Stimulated activated naive CD8-positive, alpha-beta T cell treated with anti-CD3 and anti-CD28 coated beads, Interleukin-15, Interleukin-2, amounts not matched to agents 100 ng/mL and 50 ng/mL, for 24 hours (primary cell): ENCODE data around the gene LHFPL5.

Source experiments
- H3K27ac Mint-ChIP-seq: one replicate; pipeline ENCODE4 v1.8.0; 2021; ENCODE audit warnings: mild to moderate bottlenecking, mixed read lengths
- H3K27me3 Mint-ChIP-seq: one replicate; pipeline ENCODE4 v1.8.0; 2021; ENCODE audit warnings: mixed read lengths
- H3K36me3 Mint-ChIP-seq: one replicate; pipeline ENCODE4 v1.8.0; 2021; ENCODE audit warnings: low read depth, mixed read lengths
- H3K4me1 Mint-ChIP-seq: one replicate; pipeline ENCODE4 v1.8.0; 2021; ENCODE audit warnings: low read depth, mixed read lengths
- H3K4me3 Mint-ChIP-seq: one replicate; pipeline ENCODE4 v1.8.0; 2021; ENCODE audit warnings: mild to moderate bottlenecking, mixed read lengths
- H3K9me3 Mint-ChIP-seq: one replicate; pipeline ENCODE4 v1.8.0; 2021; ENCODE audit warnings: mixed read lengths

Gene LHFPL5

GRCh38 chr6:35810971-35811698, 6.0 kb downstream of the LHFPL5 start:
- H3K4me3 Mint-ChIP-seq = no peak overlapping the region
- no peaks in the 10 kb centered on the region for H3K4me1 Mint-ChIP-seq
- no peak overlapping the region for H3K27ac Mint-ChIP-seq
- no peaks in the 10 kb centered on the region for H3K9me3 Mint-ChIP-seq
- H3K27me3 Mint-ChIP-seq = peaks cover 14% of the 10 kb centered on the region
- no peaks in the 10 kb centered on the region for H3K36me3 Mint-ChIP-seq

- H3K27ac Mint-ChIP-seq = no peak overlapping the region
- no peaks in the 10 kb centered on the region for H3K36me3 Mint-ChIP-seq
- peaks cover 9% of the 10 kb centered on the region for H3K27me3 Mint-ChIP-seq
- no peaks in the 10 kb centered on the region for H3K4me1 Mint-ChIP-seq
- H3K4me3 Mint-ChIP-seq = no peak overlapping the region
- H3K9me3 Mint-ChIP-seq = no peaks in the 10 kb centered on the region
These were observed 6.5 kb downstream of the LHFPL5 start for GRCh38 chr6:35811699-35811995.

- no peaks in the 10 kb centered on the region for H3K36me3 Mint-ChIP-seq
- H3K9me3 Mint-ChIP-seq = no peaks in the 10 kb centered on the region
- H3K4me1 Mint-ChIP-seq = no peaks in the 10 kb centered on the region
- no peaks in the 10 kb centered on the region for H3K27me3 Mint-ChIP-seq
- H3K4me3 Mint-ChIP-seq = no peak overlapping the region
- H3K27ac Mint-ChIP-seq = no peak overlapping the region
These were observed 12.4 kb downstream of the LHFPL5 start for GRCh38 chr6:35817515-35817914.

DNA sequence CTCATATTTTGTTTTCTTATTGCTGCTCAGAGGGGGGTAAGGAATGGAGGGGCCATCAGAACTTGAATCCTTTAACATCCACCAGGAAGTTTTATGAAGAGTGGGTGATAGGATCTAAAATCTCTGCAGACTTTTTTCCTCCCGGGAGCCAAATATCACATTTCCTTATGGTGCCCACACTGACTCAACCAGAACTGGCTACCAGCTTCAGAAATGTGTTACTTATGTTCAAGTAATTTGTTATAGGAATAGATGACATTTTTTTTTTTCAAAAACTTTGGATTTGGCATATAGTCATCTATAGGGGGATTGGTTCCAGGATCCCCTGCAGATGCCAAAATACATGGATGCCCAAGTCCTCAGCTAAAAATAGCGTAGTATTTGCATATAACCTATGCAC, 18.4 kb downstream of the LHFPL5 start:
- H3K4me3 Mint-ChIP-seq = no peak overlapping the region
- H3K36me3 Mint-ChIP-seq = no peaks in the 10 kb centered on the region
- H3K9me3 Mint-ChIP-seq = no peaks in the 10 kb centered on the region

DNA sequence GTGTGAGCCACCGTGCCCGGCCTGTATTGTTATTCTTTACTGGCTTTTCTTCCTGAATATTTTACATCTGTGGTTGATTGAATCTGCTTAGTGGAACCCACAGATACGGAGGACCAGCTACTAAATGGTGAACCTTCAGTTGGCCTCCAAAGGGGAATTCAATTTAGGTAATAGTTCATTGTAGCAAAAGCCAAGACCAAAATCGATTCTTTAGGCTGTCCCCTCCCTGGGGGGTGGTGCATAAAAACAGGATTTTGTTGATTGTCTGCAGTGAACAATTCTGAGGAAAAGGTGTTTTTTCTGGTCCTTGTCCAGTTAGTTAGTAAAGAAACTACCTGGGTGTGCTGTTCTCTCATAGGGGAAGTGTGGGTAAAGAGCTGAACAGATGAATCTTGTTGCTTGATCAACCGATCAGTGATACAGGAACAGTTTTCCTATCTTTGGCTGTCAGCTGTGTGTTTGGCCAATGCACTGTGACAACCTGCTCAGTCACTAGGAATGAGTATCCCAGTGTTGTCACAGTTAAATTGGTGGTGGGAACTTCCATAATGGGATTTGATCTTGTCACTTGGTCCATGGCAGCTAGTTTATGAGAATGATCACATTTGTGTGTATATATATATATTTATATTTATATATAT, 19.5 kb downstream of the LHFPL5 start:
- no peaks in the 10 kb centered on the region for H3K36me3 Mint-ChIP-seq
- no peaks in the 10 kb centered on the region for H3K27me3 Mint-ChIP-seq
- no peak overlapping the region for H3K4me3 Mint-ChIP-seq
- H3K9me3 Mint-ChIP-seq = no peaks in the 10 kb centered on the region
- H3K27ac Mint-ChIP-seq = no peak overlapping the region
- no peaks in the 10 kb centered on the region for H3K4me1 Mint-ChIP-seq

More for the DNA sequence above, 18.4 kb downstream of the LHFPL5 start:
- Mint-ChIP-seq H3K27ac (no peak overlapping the region), H3K27me3 (no peaks in the 10 kb centered on the region), H3K4me1 (no peaks in the 10 kb centered on the region)

GRCh38 chr6:35829306-35829705, 24.2 kb downstream of the LHFPL5 start:
- Mint-ChIP-seq H3K9me3 (no peaks in the 10 kb centered on the region), H3K27me3 (no peaks in the 10 kb centered on the region), H3K36me3 (peaks cover 25% of the 10 kb centered on the region), H3K4me3 (no peak overlapping the region), H3K4me1 (no peaks in the 10 kb centered on the region), H3K27ac (no peak overlapping the region)

GRCh38 chr6:35831257-35832007, 26.3 kb downstream of the LHFPL5 start:
- H3K4me3 Mint-ChIP-seq = no peak overlapping the region
- no peak overlapping the region for H3K27ac Mint-ChIP-seq
- H3K4me1 Mint-ChIP-seq = no peaks in the 10 kb centered on the region
- peaks cover 46% of the 10 kb centered on the region for H3K36me3 Mint-ChIP-seq
- no peaks in the 10 kb centered on the region for H3K9me3 Mint-ChIP-seq
- H3K27me3 Mint-ChIP-seq = no peaks in the 10 kb centered on the region

- peaks cover 63% of the 10 kb centered on the region for H3K36me3 Mint-ChIP-seq
- no peaks in the 10 kb centered on the region for H3K4me1 Mint-ChIP-seq
- H3K9me3 Mint-ChIP-seq = no peaks in the 10 kb centered on the region
- H3K27ac Mint-ChIP-seq = no peak overlapping the region
- H3K4me3 Mint-ChIP-seq = no peak overlapping the region
- no peaks in the 10 kb centered on the region for H3K27me3 Mint-ChIP-seq
These were observed 28.4 kb downstream of the LHFPL5 start for GRCh38 chr6:35833536-35833935.

DNA sequence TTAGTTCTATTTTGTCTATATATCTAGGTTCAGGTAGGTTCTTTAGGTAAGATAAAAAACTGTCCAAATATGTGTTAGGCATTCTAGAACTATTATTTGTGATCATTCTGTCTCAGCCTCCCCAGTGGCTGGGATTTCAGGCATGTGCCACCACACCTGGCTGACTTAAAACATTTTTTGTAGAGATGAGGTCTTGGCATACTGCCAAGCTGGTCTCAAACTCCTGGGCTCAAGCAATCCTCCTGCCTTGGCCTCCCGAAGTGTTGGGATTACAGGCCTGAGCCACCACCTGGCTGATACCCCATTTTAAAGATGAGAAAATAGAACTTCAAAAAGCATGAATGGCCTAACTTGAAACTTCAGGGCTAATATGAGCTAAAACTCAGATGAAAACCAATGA, 33.9 kb downstream of the LHFPL5 start:
- H3K36me3 Mint-ChIP-seq = peaks cover 77% of the 10 kb centered on the region
- no peaks in the 10 kb centered on the region for H3K27me3 Mint-ChIP-seq
- H3K27ac Mint-ChIP-seq = no peak overlapping the region
- no peaks in the 10 kb centered on the region for H3K4me1 Mint-ChIP-seq
- no peaks in the 10 kb centered on the region for H3K9me3 Mint-ChIP-seq
- no peak overlapping the region for H3K4me3 Mint-ChIP-seq

DNA sequence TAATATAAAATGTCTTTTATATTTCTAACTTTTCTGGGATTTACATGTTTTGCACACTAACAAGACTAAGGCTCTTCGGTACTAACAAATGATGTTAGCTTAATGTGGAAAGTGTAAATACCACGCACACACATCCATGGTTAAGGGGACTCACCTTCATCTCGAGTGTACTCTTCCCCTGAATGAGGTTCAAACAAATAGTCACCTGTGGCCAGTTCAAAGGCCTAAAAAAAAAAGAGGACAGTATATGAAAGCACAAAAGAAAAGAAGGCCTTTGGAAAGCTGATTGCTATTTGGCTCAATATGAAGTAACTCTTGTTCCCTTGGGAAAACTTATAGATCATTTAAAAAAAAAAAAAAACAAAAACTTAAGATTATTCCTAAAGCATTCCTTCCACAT, 37.2 kb downstream of the LHFPL5 start:
- H3K36me3 Mint-ChIP-seq = peaks cover 75% of the 10 kb centered on the region
- H3K27me3 Mint-ChIP-seq = no peaks in the 10 kb centered on the region
- no peak overlapping the region for H3K4me3 Mint-ChIP-seq
- H3K27ac Mint-ChIP-seq = no peak overlapping the region
- H3K9me3 Mint-ChIP-seq = no peaks in the 10 kb centered on the region
- H3K4me1 Mint-ChIP-seq = no peaks in the 10 kb centered on the region

DNA sequence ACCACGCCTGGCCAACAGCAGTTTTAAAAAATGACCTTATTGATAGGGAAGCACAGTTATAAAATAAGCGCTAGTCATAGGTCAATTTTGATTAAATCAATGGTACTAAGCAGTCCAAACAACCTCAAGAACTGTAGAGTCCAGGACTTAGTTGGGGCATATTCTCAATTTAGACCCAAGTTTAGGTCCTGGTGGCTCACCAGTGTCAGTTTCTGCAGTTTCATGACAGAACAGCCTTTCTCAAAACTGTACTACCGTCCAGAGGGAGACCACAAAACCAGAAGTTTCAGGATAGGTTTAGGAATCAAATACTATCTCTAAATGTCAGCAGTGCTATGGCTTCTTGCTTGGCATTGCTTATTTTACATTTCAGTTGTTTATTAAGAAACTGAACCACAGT, 39.1 kb downstream of the LHFPL5 start:
- Mint-ChIP-seq H3K9me3 (no peaks in the 10 kb centered on the region), H3K27ac (no peak overlapping the region), H3K36me3 (peaks cover 81% of the 10 kb centered on the region), H3K27me3 (no peaks in the 10 kb centered on the region), H3K4me3 (no peak overlapping the region), H3K4me1 (no peaks in the 10 kb centered on the region)

DNA sequence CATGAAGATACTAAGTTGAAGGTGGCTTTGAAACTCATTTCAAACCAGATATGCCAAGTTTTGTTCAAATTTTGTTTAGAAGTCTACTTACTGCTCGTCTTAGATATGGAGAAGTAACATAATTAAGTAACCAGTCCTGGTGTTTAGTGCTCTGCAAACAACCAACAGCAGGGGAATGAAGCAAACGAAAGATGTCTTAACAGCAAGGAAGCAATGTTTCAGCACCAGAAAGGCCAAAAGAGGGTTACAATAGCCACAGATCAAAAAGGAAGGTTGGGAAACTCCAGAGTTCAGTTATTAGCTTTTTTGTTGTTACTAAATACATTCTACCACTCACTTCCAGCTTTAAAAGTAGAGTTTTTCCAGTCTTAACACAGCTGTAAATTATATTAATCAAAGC, 45.1 kb downstream of the LHFPL5 start:
- Mint-ChIP-seq H3K9me3 (no peaks in the 10 kb centered on the region), H3K4me3 (no peak overlapping the region), H3K4me1 (peaks cover 3% of the 10 kb centered on the region), H3K27ac (no peak overlapping the region), H3K27me3 (no peaks in the 10 kb centered on the region), H3K36me3 (peaks cover 93% of the 10 kb centered on the region)

DNA sequence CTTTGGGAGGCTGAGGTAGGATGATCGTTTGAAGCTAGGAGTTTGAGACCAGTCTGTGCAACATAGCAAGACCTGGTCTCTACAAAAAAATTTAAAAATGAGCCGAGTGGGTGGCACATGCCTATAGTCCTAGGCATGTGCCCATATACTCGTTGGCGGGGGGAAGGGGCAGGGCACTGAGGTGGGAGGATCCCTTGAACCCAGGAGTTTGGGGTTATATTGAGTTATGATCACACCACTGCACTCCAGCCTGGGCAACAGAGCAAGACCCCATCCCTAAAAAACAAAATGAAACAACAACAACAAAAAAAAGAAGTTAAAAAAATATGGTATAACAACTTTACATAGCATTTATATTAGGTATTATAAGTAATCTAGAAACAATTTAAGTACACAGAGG, 47.8 kb downstream of the LHFPL5 start:
- H3K27me3 Mint-ChIP-seq = no peaks in the 10 kb centered on the region
- no peaks in the 10 kb centered on the region for H3K9me3 Mint-ChIP-seq
- peaks cover 97% of the 10 kb centered on the region for H3K36me3 Mint-ChIP-seq
- H3K4me1 Mint-ChIP-seq = peaks cover 3% of the 10 kb centered on the region
- no peak overlapping the region for H3K4me3 Mint-ChIP-seq
- no peak overlapping the region for H3K27ac Mint-ChIP-seq

DNA sequence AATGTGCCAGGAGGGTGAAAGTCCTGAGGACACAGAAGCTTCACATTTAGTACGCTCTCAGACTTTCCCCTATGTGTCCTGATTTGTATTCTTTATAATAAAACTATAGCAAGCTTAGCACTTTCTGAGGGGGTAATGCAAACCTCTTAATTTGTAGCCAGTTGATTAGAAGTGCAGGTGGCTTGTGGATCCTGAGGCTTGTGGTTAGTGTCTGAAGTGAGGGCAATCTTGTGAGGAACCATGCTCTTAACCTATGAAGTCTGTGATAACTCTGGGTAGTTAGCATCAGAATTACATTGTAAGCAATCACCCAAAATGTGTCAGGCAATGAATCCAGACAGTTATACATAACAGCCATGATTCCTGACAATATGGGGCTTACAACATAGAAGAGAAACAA, 51.1 kb downstream of the LHFPL5 start:
- peaks cover 97% of the 10 kb centered on the region for H3K36me3 Mint-ChIP-seq
- H3K27me3 Mint-ChIP-seq = no peaks in the 10 kb centered on the region
- H3K4me3 Mint-ChIP-seq = no peak overlapping the region
- no peaks in the 10 kb centered on the region for H3K4me1 Mint-ChIP-seq
- no peaks in the 10 kb centered on the region for H3K9me3 Mint-ChIP-seq
- no peak overlapping the region for H3K27ac Mint-ChIP-seq

GRCh38 chr6:35857853-35858252, 52.7 kb downstream of the LHFPL5 start:
- no peak overlapping the region for H3K27ac Mint-ChIP-seq

More at GRCh38 chr6:35857853-35858252, 52.7 kb downstream of the LHFPL5 start:
- peaks cover 97% of the 10 kb centered on the region for H3K36me3 Mint-ChIP-seq
- no peaks in the 10 kb centered on the region for H3K4me1 Mint-ChIP-seq
- no peak overlapping the region for H3K4me3 Mint-ChIP-seq
- H3K27me3 Mint-ChIP-seq = no peaks in the 10 kb centered on the region
- no peaks in the 10 kb centered on the region for H3K9me3 Mint-ChIP-seq
